Natural killer cell (primary cell): ENCODE measurements around the gene MPC2. TPM values are rescaled to one million over a fixed set of nuclear protein-coding genes. Genes with fewer than 3 reads are reported as not detected.

Experiments used
- ATAC-seq, 3 donors: fragments of 150-1000 bp in 2 of 3; fragments of 200-7000 bp in 1 of 3; cut with Tn5 transposase; 1 replicate in 1 of 3; 2 replicates in 2 of 3; pipeline ENCODE4 v1.10.0; 2021; ENCODE audit warnings: mild to moderate bottlenecking in 2 of 3, moderate library complexity in 2 of 3
- DNase-seq, 2 donors: peaks; one replicate each; pipeline versions ENCODE4 v3.0.0 to v3.0.0-alpha.2; 2013 to 2021; ENCODE audit warnings: mixed read lengths in 1 of 2
- H3K27ac ChIP-seq: one replicate; pipeline ENCODE4 v1.5.1; 2013; ENCODE audit warnings: mild to moderate bottlenecking, low read length
- H3K27me3 ChIP-seq: one replicate; pipeline ENCODE4 v1.6.1; 2013; ENCODE audit warnings: low read length; ENCODE audit not compliant: control insufficient read depth, insufficient read depth
- H3K36me3 ChIP-seq: one replicate; pipeline ENCODE4 v1.6.1; 2013; ENCODE audit warnings: low read length; ENCODE audit not compliant: control insufficient read depth, insufficient read depth
- H3K4me1 ChIP-seq: one replicate; pipeline ENCODE4 v1.6.1; 2013; ENCODE audit warnings: low read length; ENCODE audit not compliant: control insufficient read depth, insufficient read depth
- H3K4me3 ChIP-seq: one replicate; pipeline ENCODE4 v1.5.1; 2013; ENCODE audit warnings: low read length
- H3K9me3 ChIP-seq: one replicate; pipeline ENCODE4 v1.6.1; 2013; ENCODE audit warnings: low read length; ENCODE audit not compliant: control insufficient read depth, insufficient read depth
- H3K27ac Mint-ChIP-seq, 2 donors: one replicate each; pipeline ENCODE4 v1.8.0; 2022; ENCODE audit warnings: mild to moderate bottlenecking in 2 of 2, mixed read lengths in 2 of 2, moderate library complexity in 1 of 2
- H3K27me3 Mint-ChIP-seq, 2 donors: one replicate each; pipeline ENCODE4 v1.8.0; 2022; ENCODE audit warnings: low read depth in 2 of 2, mixed read lengths in 2 of 2
- H3K36me3 Mint-ChIP-seq: one replicate; pipeline ENCODE4 v1.8.0; 2022; ENCODE audit warnings: mixed read lengths
- H3K4me1 Mint-ChIP-seq, 2 donors: one replicate each; pipeline ENCODE4 v1.8.0; 2022; ENCODE audit warnings: mixed read lengths in 2 of 2
- H3K4me3 Mint-ChIP-seq: one replicate; pipeline ENCODE4 v1.8.0; 2022; ENCODE audit warnings: mild to moderate bottlenecking, moderate library complexity, mixed read lengths
- H3K9me3 Mint-ChIP-seq, 2 donors: one replicate each; pipeline ENCODE4 v1.8.0; 2022; ENCODE audit warnings: mixed read lengths in 2 of 2
- CTCF ChIP-seq: fragments of 200-600 bp; IDR thresholded peaks from one replicate; pipeline ENCODE4 v1.8.0; 2022; ENCODE audit warnings: antibody characterized with exemption
- WGBS: methylation state at CpG from one replicate; pipeline ENCODE4 v1.1.7; 2013; ENCODE audit warnings: missing lambda C conversion rate; ENCODE audit not compliant: insufficient coverage; 5-methylcytosine and 5-hydroxymethylcytosine counted together
- intact Hi-C: fragments of 100-400 bp; cut with micrococcal nuclease; formaldehyde crosslinking; loops from one replicate; pipeline ENCODE4 v1.14.2; 2022
- total RNA-seq, 4 donors: library from RNA; stranded (reverse); fragments of 120-200 nt in 1 of 4; gene quantifications; one replicate each; pipeline versions ENCODE4 v1.2.3 to v1.2.4, GENCODE V29; 2013 to 2022

MPC2 gene
- total RNA-seq, 3 donors from 2014 or later (not counting 1 experiment from before 2014, with no cell fraction given) = 33.1 to 47.4 (median 34.9) TPM

- H3K36me3 Mint-ChIP-seq = no peaks in the 10 kb centered on the region
- no peaks in the 10 kb centered on the region for H3K9me3 Mint-ChIP-seq
- intact Hi-C loops = no loop called here
- peaks cover 1 to 6% of the 10 kb centered on the region in 2 donors for H3K27me3 Mint-ChIP-seq
- TF ChIP-seq CTCF = no peak
- WGBS = 100% methylated on average over 1 of the region's 4 CpGs
- no peaks in the 10 kb centered on the region for H3K27me3 ChIP-seq
- ATAC-seq = no peak
- H3K4me1 ChIP-seq = no peaks in the 10 kb centered on the region
- H3K4me3 ChIP-seq = no peak overlapping the region
- no peaks in the 10 kb centered on the region for H3K36me3 ChIP-seq
- H3K9me3 ChIP-seq = no peaks in the 10 kb centered on the region
- H3K27ac Mint-ChIP-seq = no peak overlapping the region
- H3K27ac ChIP-seq = no peak overlapping the region
- no peaks in the 10 kb centered on the region for H3K4me1 Mint-ChIP-seq
- H3K4me3 Mint-ChIP-seq = no peak overlapping the region
- no peak for DNase-seq
Measured at GRCh38 chr1:167900907-167901306, 36.0 kb downstream of the MPC2 start.

GRCh38 chr1:167899253-167899681 lies 37.6 kb downstream of the MPC2 start:
- Mint-ChIP-seq H3K27me3 (peaks cover 0 to 6% of the 10 kb centered on the region in 2 donors), H3K36me3 (no peaks in the 10 kb centered on the region), H3K4me3 (no peak overlapping the region), H3K9me3 (no peaks in the 10 kb centered on the region), H3K4me1 (no peaks in the 10 kb centered on the region), H3K27ac (no peak overlapping the region)
- Histone ChIP-seq H3K36me3 (no peaks in the 10 kb centered on the region), H3K27me3 (no peaks in the 10 kb centered on the region), H3K9me3 (no peaks in the 10 kb centered on the region), H3K27ac (no peak overlapping the region), H3K4me3 (no peak overlapping the region), H3K4me1 (no peaks in the 10 kb centered on the region)
- 82% methylated on average over 4 of the region's 4 CpGs for WGBS
- intact Hi-C loops = no loop called here
- no peak for ATAC-seq
- no peak for TF ChIP-seq CTCF
- DNase-seq = no peak

GRCh38 chr1:167898578-167899222 lies 38.2 kb downstream of the MPC2 start:
- intact Hi-C loops = no loop called here
- Mint-ChIP-seq H3K4me1 (no peaks in the 10 kb centered on the region), H3K36me3 (no peaks in the 10 kb centered on the region), H3K4me3 (no peak overlapping the region), H3K27me3 (peaks cover 0 to 7% of the 10 kb centered on the region in 2 donors), H3K9me3 (no peaks in the 10 kb centered on the region), H3K27ac (no peak overlapping the region)
- TF ChIP-seq CTCF = no peak
- Histone ChIP-seq H3K9me3 (no peaks in the 10 kb centered on the region), H3K4me1 (no peaks in the 10 kb centered on the region), H3K36me3 (no peaks in the 10 kb centered on the region), H3K27me3 (no peaks in the 10 kb centered on the region), H3K4me3 (no peak overlapping the region), H3K27ac (no peak overlapping the region)
- ATAC-seq (no peak), DNase-seq (no peak)
- WGBS = 95% methylated on average over 7 of the region's 9 CpGs

GRCh38 chr1:167893798-167894197 lies 43.1 kb downstream of the MPC2 start:
- no peaks in the 10 kb centered on the region for H3K9me3 Mint-ChIP-seq
- TF ChIP-seq CTCF = no peak
- 91% methylated on average over 2 of the region's 2 CpGs for WGBS

More at GRCh38 chr1:167893798-167894197, 43.1 kb downstream of the MPC2 start:
- H3K36me3 Mint-ChIP-seq = no peaks in the 10 kb centered on the region
- H3K27ac Mint-ChIP-seq = no peak overlapping the region
- intact Hi-C loops = no loop called here
- no peak overlapping the region for H3K27ac ChIP-seq
- H3K4me3 Mint-ChIP-seq = no peak overlapping the region
- no peak for ATAC-seq
- no peak overlapping the region for H3K4me3 ChIP-seq
- H3K4me1 ChIP-seq = no peaks in the 10 kb centered on the region
- H3K27me3 Mint-ChIP-seq = peaks cover 7 to 9% of the 10 kb centered on the region in 2 donors
- H3K9me3 ChIP-seq = no peaks in the 10 kb centered on the region
- DNase-seq = no peak
- H3K27me3 ChIP-seq = no peaks in the 10 kb centered on the region
- H3K4me1 Mint-ChIP-seq = no peaks in the 10 kb centered on the region
- no peaks in the 10 kb centered on the region for H3K36me3 ChIP-seq
